K562 (cell line): ENCODE data around the gene FCHO1. TPM values are rescaled to one million over a fixed set of nuclear protein-coding genes. Genes with fewer than 3 reads are reported as not detected.
A peak's percentile ranks its signal among the peaks of the same experiment; 100 is the strongest.

Experiments used
- CTCFL ChIP-seq: IDR thresholded peaks from 2 replicates; pipeline ENCODE4 v1.6.1; 2011; ENCODE audit warnings: borderline replicate concordance, low read depth, mild to moderate bottlenecking, moderate library complexity, low read length; ENCODE audit not compliant: insufficient read depth, poor library complexity, severe bottlenecking
- E2F5 ChIP-seq: sonication (generic); formaldehyde crosslinking; IDR thresholded peaks from 2 replicates; pipeline ENCODE4 v1.8.0; 2022; ENCODE audit warnings: mild to moderate bottlenecking, missing genetic modification reagents
- MCM3 ChIP-seq: fragments of 450-650 bp; IDR thresholded peaks from 2 replicates; pipeline ENCODE4 v1.6.1; 2016
- PHF8 ChIP-seq: fragments of 200-600 bp; sonication (generic); IDR thresholded peaks from 2 replicates; pipeline ENCODE4 v1.6.1; 2012; ENCODE audit warnings: mixed run types, mild to moderate bottlenecking, inconsistent platforms, low read length, moderate library complexity, borderline replicate concordance
- RB1 ChIP-seq: fragments of 450-650 bp; IDR thresholded peaks from 2 replicates; pipeline ENCODE4 v1.6.1; 2017; ENCODE audit warnings: low read depth, mild to moderate bottlenecking
- RBM22 ChIP-seq: fragments of 200-400 bp; formaldehyde crosslinking; IDR thresholded peaks from 2 replicates; pipeline ENCODE4 v1.6.1; 2018; ENCODE audit warnings: low read length, low read depth; ENCODE audit not compliant: poor library complexity, severe bottlenecking
- STAG1 ChIP-seq: sonication (generic); formaldehyde crosslinking; IDR thresholded peaks from 2 replicates; pipeline ENCODE4 v1.5.0; 2020; ENCODE audit warnings: missing genetic modification reagents, borderline replicate concordance
- TSHZ1 ChIP-seq: fragments of 250-450 bp; sonication (Bioruptor Pico); IDR thresholded peaks from 2 replicates; pipeline ENCODE4 v1.4.0; 2020; ENCODE audit warnings: mild to moderate bottlenecking, moderate library complexity
- ZNF407 ChIP-seq: fragments of 450-650 bp; IDR thresholded peaks from 2 replicates; pipeline ENCODE4 v1.6.1; 2016; ENCODE audit warnings: low read depth
- polyA plus RNA-seq, 8 experiments: library from polyadenylated mRNA; depleted of rRNA in 4 of 8; stranded (reverse) in 5 of 8; unstranded in 3 of 8; fragments of >200 nt; fragmentation: Nextera tagmentation in 2 of 8; fragmentation: Illumina TruSeq in 1 of 8; extraction: Ambion mirVana in 2 of 8; extraction: Trizol in 1 of 8; gene quantifications; 2 replicates each; pipeline versions ENCODE4 v1.2.1 to v1.2.3, GENCODE V29; 2011 to 2014; ENCODE audit warnings: inconsistent platforms in 1 of 8, missing spikeins in 1 of 8
- total RNA-seq, 7 experiments: library from RNA; depleted of rRNA in 6 of 7; stranded (reverse); fragments of >200 nt in 6 of 7; fragmentation: Illumina TruSeq in 2 of 7; extraction: Trizol in 2 of 7; gene quantifications; 2 replicates each; pipeline versions ENCODE4 v1.2.1 to v1.2.3, GENCODE V29; 2011 to 2021; ENCODE audit warnings: low replicate concordance in 1 of 7

The FCHO1 gene
- total and polyA plus RNA-seq, 9 of the 15 experiments (the other 6 are each of a cell fraction or from before 2014, with no cell fraction given): 0.21 to 58.9 (median 18.3) TPM

GRCh38 chr19:17725422-17726078, 25.7 kb upstream of the FCHO1 start (continued):
- TF ChIP-seq CTCFL: peak; percentile 54
- TF ChIP-seq E2F5 (CRISPR knock-in tag): no peak
- no peak for TF ChIP-seq PHF8
- peak; percentile 35; the same call in 1 of the 2 replicates for TF ChIP-seq STAG1 (CRISPR knock-in tag)
- no peak for TF ChIP-seq MCM3
- TF ChIP-seq TSHZ1: no peak
- TF ChIP-seq RB1: 0 out of 2 replicates have a peak, but pooled peaks have one; percentile 20
- no peak for TF ChIP-seq ZNF407
- TF ChIP-seq RBM22: peak; percentile 9
